Retinal pigment epithelial cell (primary cell): ENCODE measurements around the gene RUNDC1.

Experiments
- DNase-seq: peaks from one replicate; pipeline ENCODE4 v3.0.0-alpha.2; 2010; ENCODE audit warnings: low read depth
- H3K4me3 ChIP-seq: 2 replicates; pipeline ENCODE4 v1.5.1; 2011; ENCODE audit warnings: mild to moderate bottlenecking, low read length, control low read depth, moderate library complexity
- TF ChIP-seq, protein P1 (sequence below): conservative IDR thresholded peaks from 2 replicates; pipeline ENCODE4 v1.5.1; 2011; ENCODE audit warnings: low read depth, low read length, control low read depth, inconsistent platforms

Gene RUNDC1

GRCh38 chr17:42980766-42981397, 517 bp downstream of the RUNDC1 start:
- DNase-seq = no peak
- TF ChIP-seq, protein P1, sequence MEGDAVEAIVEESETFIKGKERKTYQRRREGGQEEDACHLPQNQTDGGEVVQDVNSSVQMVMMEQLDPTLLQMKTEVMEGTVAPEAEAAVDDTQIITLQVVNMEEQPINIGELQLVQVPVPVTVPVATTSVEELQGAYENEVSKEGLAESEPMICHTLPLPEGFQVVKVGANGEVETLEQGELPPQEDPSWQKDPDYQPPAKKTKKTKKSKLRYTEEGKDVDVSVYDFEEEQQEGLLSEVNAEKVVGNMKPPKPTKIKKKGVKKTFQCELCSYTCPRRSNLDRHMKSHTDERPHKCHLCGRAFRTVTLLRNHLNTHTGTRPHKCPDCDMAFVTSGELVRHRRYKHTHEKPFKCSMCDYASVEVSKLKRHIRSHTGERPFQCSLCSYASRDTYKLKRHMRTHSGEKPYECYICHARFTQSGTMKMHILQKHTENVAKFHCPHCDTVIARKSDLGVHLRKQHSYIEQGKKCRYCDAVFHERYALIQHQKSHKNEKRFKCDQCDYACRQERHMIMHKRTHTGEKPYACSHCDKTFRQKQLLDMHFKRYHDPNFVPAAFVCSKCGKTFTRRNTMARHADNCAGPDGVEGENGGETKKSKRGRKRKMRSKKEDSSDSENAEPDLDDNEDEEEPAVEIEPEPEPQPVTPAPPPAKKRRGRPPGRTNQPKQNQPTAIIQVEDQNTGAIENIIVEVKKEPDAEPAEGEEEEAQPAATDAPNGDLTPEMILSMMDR = peak; percentile 20
- H3K4me3 ChIP-seq = peak overlapping the region; percentile 84

- no peak overlapping the region for H3K4me3 ChIP-seq
Observed at GRCh38 chr17:42982266-42982665, 1.9 kb downstream of the RUNDC1 start.

GRCh38 chr17:42985225-42985624, 4.9 kb downstream of the RUNDC1 start:
- TF ChIP-seq, protein P1 = no peak
- DNase-seq = no peak
- no peak overlapping the region for H3K4me3 ChIP-seq

More at GRCh38 chr17:42982266-42982665, 1.9 kb downstream of the RUNDC1 start:
- DNase-seq = no peak
- TF ChIP-seq, protein P1 = no peak

GRCh38 chr17:42989141-42989540, 8.8 kb downstream of the RUNDC1 start:
- no peak for DNase-seq

GRCh38 chr17:42989726-42990652, 9.6 kb downstream of the RUNDC1 start:
- TF ChIP-seq, protein P1 = no peak
- H3K4me3 ChIP-seq = no peak overlapping the region
- DNase-seq = no peak

More at GRCh38 chr17:42989141-42989540, 8.8 kb downstream of the RUNDC1 start:
- H3K4me3 ChIP-seq = no peak overlapping the region
- TF ChIP-seq, protein P1 = no peak

DNA sequence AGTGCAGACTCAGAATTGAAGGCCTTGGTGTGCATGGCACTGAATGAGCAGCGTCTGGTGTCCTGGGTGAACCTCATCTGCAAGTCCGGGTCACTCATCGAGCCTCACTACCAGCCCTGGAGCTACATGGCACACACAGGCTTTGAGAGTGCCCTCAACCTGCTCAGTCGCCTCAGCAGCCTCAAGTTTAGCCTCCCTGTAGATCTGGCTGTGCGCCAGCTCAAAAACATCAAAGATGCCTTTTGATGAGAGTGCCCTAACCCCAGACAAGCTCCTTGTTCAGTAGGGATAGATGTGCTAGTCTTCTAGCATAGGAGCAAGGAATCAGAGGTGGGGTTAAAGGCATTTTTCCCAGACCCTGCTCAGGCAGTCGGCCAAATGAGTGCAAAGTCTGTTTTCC, 11.1 kb downstream of the RUNDC1 start:
- TF ChIP-seq, protein P1 = no peak
- no peak overlapping the region for H3K4me3 ChIP-seq
- no peak for DNase-seq
